Measurements from ENCODE around the gene ATR. TPM values are rescaled to one million over a fixed set of nuclear protein-coding genes. Genes with fewer than 3 reads are reported as not detected.

Gene ATR
- total RNA-seq, 1 donor from 2014 or later: 15.2 TPM

DNA sequence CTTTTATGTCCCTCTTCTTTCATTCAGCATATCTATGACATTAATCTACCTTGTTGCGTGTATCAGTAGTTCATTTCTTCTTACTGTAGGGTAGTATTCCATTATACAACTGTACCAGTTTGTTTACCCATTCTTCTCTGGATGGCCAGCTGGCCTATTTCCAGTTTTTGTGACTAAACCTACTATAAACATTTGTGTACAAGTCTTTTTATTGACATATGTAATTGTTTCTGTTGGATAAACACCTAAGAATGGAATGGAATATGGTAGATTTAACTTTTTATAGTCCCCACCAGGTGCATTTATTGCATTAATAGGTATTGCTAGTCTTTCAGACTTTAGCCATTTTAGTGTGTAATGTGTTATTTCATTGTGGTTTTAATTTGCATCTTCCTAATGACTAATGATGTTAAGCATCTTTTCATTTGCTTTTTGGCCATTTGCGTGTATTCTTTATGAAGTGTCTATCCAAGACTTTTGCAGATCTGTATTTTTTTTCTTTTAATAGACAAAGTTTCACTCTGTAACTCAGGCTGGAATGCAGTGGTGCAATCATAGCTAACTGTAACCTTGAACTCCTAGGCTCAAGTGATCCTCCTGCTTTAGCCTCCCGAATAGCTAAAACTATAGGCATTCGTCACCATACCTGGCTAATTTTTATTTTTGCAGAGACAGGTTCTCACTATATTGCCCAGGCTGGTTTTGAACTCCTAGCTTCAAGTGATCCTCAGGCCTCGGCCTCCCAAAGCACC is 88.8 kb downstream of the ATR start:
- DNase-seq (ENCODE audit: low spot score): no peak
- H3K9me3 Mint-ChIP-seq (ENCODE audit: low read depth): no peaks in the 10 kb centered on the region
- H3K27me3 Mint-ChIP-seq (ENCODE audit: low read depth): no peaks in the 10 kb centered on the region
- no peaks in the 10 kb centered on the region for H3K4me1 Mint-ChIP-seq (ENCODE audit: low read depth)
- no peak overlapping the region for H3K27ac Mint-ChIP-seq (ENCODE audit: unreplicated experiment)
- no peak overlapping the region for H3K4me3 Mint-ChIP-seq (ENCODE audit: unreplicated experiment)
- H3K36me3 Mint-ChIP-seq (ENCODE audit: low read depth): peaks cover 37% of the 10 kb centered on the region
- TF ChIP-seq CTCF (IDR thresholded peaks at IDR 0.05): no peak

DNA sequence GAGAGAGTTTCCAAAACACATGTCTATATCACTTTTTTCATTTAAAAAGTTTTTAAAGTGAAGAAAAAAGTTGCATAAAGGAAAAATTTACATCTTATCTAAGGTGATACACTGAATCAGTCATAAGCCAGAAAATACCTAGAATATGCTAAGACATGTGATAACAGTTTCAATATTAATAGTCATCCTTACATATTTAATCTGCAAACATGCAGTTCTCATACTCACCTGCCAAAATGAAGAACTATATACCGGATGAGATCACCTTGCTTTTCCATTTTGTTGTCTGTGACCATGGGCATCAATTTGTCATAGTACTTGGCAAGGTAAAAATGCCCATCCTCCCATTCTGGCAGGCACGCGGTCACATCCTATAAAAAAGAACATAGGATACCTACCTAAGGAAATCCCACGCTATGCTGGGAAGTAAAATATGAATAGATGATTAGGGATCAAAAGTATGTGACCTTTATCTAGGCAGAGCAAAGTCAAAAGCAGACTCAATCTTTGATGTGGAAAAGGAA is 93.6 kb downstream of the ATR start:
- Mint-ChIP-seq H3K27ac (ENCODE audit: unreplicated experiment) (no peak overlapping the region), H3K9me3 (ENCODE audit: low read depth) (peaks cover 7% of the 10 kb centered on the region), H3K4me3 (ENCODE audit: unreplicated experiment) (no peak overlapping the region), H3K4me1 (ENCODE audit: low read depth) (no peaks in the 10 kb centered on the region), H3K27me3 (ENCODE audit: low read depth) (no peaks in the 10 kb centered on the region), H3K36me3 (ENCODE audit: low read depth) (peaks cover 45% of the 10 kb centered on the region)
- no peak for DNase-seq (ENCODE audit: low spot score)
- TF ChIP-seq CTCF (IDR thresholded peaks at IDR 0.05): no peak

DNA sequence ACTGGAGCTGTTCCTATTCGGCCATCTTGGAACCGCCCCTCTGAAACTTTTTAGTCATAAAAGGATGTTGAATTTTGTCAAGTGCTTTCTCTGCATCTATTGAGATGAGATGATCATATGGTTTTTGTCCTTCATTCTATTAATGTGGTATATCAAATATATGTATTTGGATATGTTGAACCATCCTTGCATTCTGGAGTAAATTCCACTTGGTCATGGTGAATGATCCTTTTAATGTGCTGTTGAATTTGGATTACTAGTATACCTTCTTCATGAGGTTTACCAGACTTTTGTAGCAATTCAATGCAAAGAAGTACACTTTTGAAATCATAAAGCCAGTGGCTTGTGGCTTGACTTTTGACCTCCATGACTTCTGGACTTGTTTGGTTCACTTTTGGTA is 97.3 kb downstream of the ATR start:
- peaks cover 49% of the 10 kb centered on the region for H3K36me3 Mint-ChIP-seq (ENCODE audit: low read depth)
- DNase-seq (ENCODE audit: low spot score): no peak
- no peak overlapping the region for H3K27ac Mint-ChIP-seq (ENCODE audit: unreplicated experiment)

GRCh38 chr3:142470826-142471225 is 107.7 kb downstream of the ATR start:
- Mint-ChIP-seq H3K4me1 (ENCODE audit: low read depth) (no peaks in the 10 kb centered on the region), H3K27ac (ENCODE audit: unreplicated experiment) (no peak overlapping the region), H3K9me3 (ENCODE audit: low read depth) (peaks cover 10% of the 10 kb centered on the region), H3K27me3 (ENCODE audit: low read depth) (no peaks in the 10 kb centered on the region), H3K36me3 (ENCODE audit: low read depth) (peaks cover 5% of the 10 kb centered on the region), H3K4me3 (ENCODE audit: unreplicated experiment) (no peak overlapping the region)
- no peak for TF ChIP-seq CTCF (IDR thresholded peaks at IDR 0.05)
- DNase-seq (ENCODE audit: low spot score): no peak

More for the DNA sequence above, 97.3 kb downstream of the ATR start:
- Mint-ChIP-seq H3K4me1 (ENCODE audit: low read depth) (no peaks in the 10 kb centered on the region), H3K4me3 (ENCODE audit: unreplicated experiment) (no peak overlapping the region), H3K27me3 (ENCODE audit: low read depth) (no peaks in the 10 kb centered on the region), H3K9me3 (ENCODE audit: low read depth) (peaks cover 24% of the 10 kb centered on the region)
- no peak for TF ChIP-seq CTCF (IDR thresholded peaks at IDR 0.05)

DNA sequence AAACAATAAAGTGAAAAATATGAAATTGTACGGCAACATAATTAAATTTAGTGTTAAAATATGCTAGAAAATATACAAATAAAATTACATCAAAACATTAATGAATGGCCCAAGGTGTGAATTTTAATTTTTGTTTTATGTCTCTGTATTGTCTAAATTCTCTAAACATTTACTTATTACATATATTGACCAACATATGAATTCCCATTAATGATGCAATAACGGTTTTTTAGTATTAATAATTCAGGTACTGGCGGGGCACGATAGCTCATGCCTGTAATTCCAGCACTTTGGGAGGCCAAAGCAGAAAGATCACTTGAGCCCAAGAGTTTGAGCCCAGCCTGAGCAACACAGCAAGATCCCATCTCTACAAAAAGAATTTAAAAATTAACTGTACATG is 110.1 kb downstream of the ATR start:
- TF ChIP-seq CTCF (IDR thresholded peaks at IDR 0.05): no peak
- H3K27me3 Mint-ChIP-seq (ENCODE audit: low read depth): no peaks in the 10 kb centered on the region
- no peak overlapping the region for H3K4me3 Mint-ChIP-seq (ENCODE audit: unreplicated experiment)
- H3K36me3 Mint-ChIP-seq (ENCODE audit: low read depth): peaks cover 6% of the 10 kb centered on the region
- H3K4me1 Mint-ChIP-seq (ENCODE audit: low read depth): no peaks in the 10 kb centered on the region
- no peak overlapping the region for H3K27ac Mint-ChIP-seq (ENCODE audit: unreplicated experiment)
- H3K9me3 Mint-ChIP-seq (ENCODE audit: low read depth): peaks cover 7% of the 10 kb centered on the region
- no peak for DNase-seq (ENCODE audit: low spot score)
